A549 (cell line): ENCODE data around the gene CRYBA4. TPM values are rescaled to one million over a fixed set of nuclear protein-coding genes. Genes with fewer than 3 reads are reported as not detected.

ENCODE experiments used
- ATAC-seq, 2 experiments: fragments of 200-7000 bp in 1 of 2; fragments of >200 bp in 1 of 2; cut with Nextera tagmentation in 1 of 2; cut with Tn5 transposase in 1 of 2; 3 replicates each; pipeline versions ENCODE4 v1.8.0 to v1.9.1; 2018 to 2020; ENCODE audit warnings: mild to moderate bottlenecking in 1 of 2, moderate library complexity in 1 of 2
- CTCF ChIA-PET: fragments of 300-600 bp; sonication (Branson Sonifier 250); formaldehyde crosslinking; extraction: SDS; loops from one replicate; lab custom pipeline; 2021; ENCODE audit warnings: antibody characterized with exemption, inconsistent platforms; lab: Yijun Ruan, JAX
- POLR2A ChIA-PET: fragments of 350-600 bp; formaldehyde crosslinking; extraction: SDS; loops from one replicate; lab custom pipeline; 2021; ENCODE audit warnings: antibody characterized with exemption, inconsistent platforms; lab: Yijun Ruan, JAX
- DNase-seq, 2 experiments: peaks; one replicate each; pipeline versions ENCODE4 v3.0.0 to v3.0.0-alpha.2; 2011 to 2016; ENCODE audit warnings: low read depth in 1 of 2, low spot score in 1 of 2
- FAIRE-seq: peaks from 2 replicates; lab custom pipeline; 2011; peaks lifted over from hg19 to GRCh38; lab: Jason Lieb, UNC
- H3K27ac ChIP-seq, 2 experiments: fragments of >200 bp; sonication (Bioruptor Twin); formaldehyde crosslinking; 3 replicates each; pipeline ENCODE4 v1.5.1; 2016 to 2017
- H3K4me1 ChIP-seq: fragments of >200 bp; sonication (Bioruptor Twin); formaldehyde crosslinking; 3 replicates; pipeline ENCODE4 v1.6.1; 2016
- H3K4me2 ChIP-seq: fragments of >200 bp; sonication (Bioruptor Twin); formaldehyde crosslinking; 3 replicates; pipeline ENCODE4 v1.6.1; 2016
- H3K4me3 ChIP-seq: fragments of >200 bp; sonication (Bioruptor Twin); formaldehyde crosslinking; 3 replicates; pipeline ENCODE4 v1.5.1; 2016
- H3K9me3 ChIP-seq: fragments of >200 bp; sonication (Bioruptor Twin); formaldehyde crosslinking; 3 replicates; pipeline ENCODE4 v1.6.1; 2016
- CBX2 ChIP-seq: fragments of 200-600 bp; sonication (generic); IDR thresholded peaks from 2 replicates; pipeline ENCODE4 v1.6.1; 2016; ENCODE audit warnings: low read depth, mild to moderate bottlenecking, borderline replicate concordance
- CBX8 ChIP-seq: fragments of 200-600 bp; sonication (generic); IDR thresholded peaks from 2 replicates; pipeline ENCODE4 v1.6.1; 2016
- CHD2 ChIP-seq: fragments of 150-350 bp; IDR thresholded peaks from 2 replicates; pipeline ENCODE4 v1.6.1; 2014; ENCODE audit warnings: low read length; ENCODE audit not compliant: partially characterized antibody
- EHF ChIP-seq: fragments of 250-450 bp; sonication (Bioruptor Pico); IDR thresholded peaks from 2 replicates; pipeline ENCODE4 v1.5.0; 2020; ENCODE audit warnings: mild to moderate bottlenecking
- FOSL2 ChIP-seq, 2 experiments: fragments of 450-650 bp in 1 of 2; fragments of >200 bp in 1 of 2; sonication (Bioruptor Twin) in 1 of 2; formaldehyde crosslinking; IDR thresholded peaks; 2 replicates each; pipeline versions ENCODE4 v1.5.0 to v1.6.1; 2016 to 2020; ENCODE audit warnings: mild to moderate bottlenecking in 1 of 2, moderate library complexity in 1 of 2
- FOXS1 ChIP-seq: fragments of 250-450 bp; sonication (Bioruptor Pico); IDR thresholded peaks from 2 replicates; pipeline ENCODE4 v1.5.0; 2020; ENCODE audit warnings: mild to moderate bottlenecking, moderate library complexity
- JUN ChIP-seq, 2 experiments: fragments of >200 bp; sonication (Bioruptor Twin); formaldehyde crosslinking; IDR thresholded peaks; 2 replicates in 1 of 2; 3 replicates in 1 of 2; pipeline ENCODE4 v1.6.1; 2016 to 2017
- JUNB ChIP-seq: fragments of >200 bp; sonication (Bioruptor Twin); formaldehyde crosslinking; IDR thresholded peaks from 2 replicates; pipeline ENCODE4 v1.6.1; 2016
- KDM5A ChIP-seq: fragments of 200-600 bp; sonication (generic); IDR thresholded peaks from 2 replicates; pipeline ENCODE4 v1.6.1; 2016; ENCODE audit warnings: antibody characterized with exemption, mild to moderate bottlenecking
- MAX ChIP-seq: IDR thresholded peaks from 2 replicates; pipeline ENCODE4 v1.6.1; 2012
- NFE2L2 ChIP-seq: fragments of 150-350 bp; conservative IDR thresholded peaks from 2 replicates; pipeline ENCODE4 v1.6.1; 2014; ENCODE audit warnings: low read length
- NR3C1 ChIP-seq: fragments of >200 bp; sonication (Bioruptor Twin); formaldehyde crosslinking; IDR thresholded peaks from 3 replicates; pipeline ENCODE4 v1.6.1; 2017
- PBX3 ChIP-seq: IDR thresholded peaks from 2 replicates; pipeline ENCODE4 v1.6.1; 2012
- POLR2AphosphoS2 ChIP-seq: conservative IDR thresholded peaks from 2 replicates; pipeline ENCODE4 v1.6.1; 2012; ENCODE audit warnings: low read length, improper control_type of control experiment, inconsistent platforms
- RCOR1 ChIP-seq: fragments of 150-350 bp; IDR thresholded peaks from 2 replicates; pipeline ENCODE4 v1.6.1; 2014; ENCODE audit warnings: antibody characterized with exemption, low read length, low read depth
- TFCP2L1 ChIP-seq: fragments of 250-450 bp; sonication (Bioruptor Pico); IDR thresholded peaks from 2 replicates; pipeline ENCODE4 v1.5.0; 2021; ENCODE audit warnings: mild to moderate bottlenecking
- ZC3H11A ChIP-seq: fragments of 450-650 bp; IDR thresholded peaks from 2 replicates; pipeline ENCODE4 v1.6.1; 2014; ENCODE audit warnings: antibody characterized with exemption, mild to moderate bottlenecking
- ZFP36 ChIP-seq: fragments of 450-650 bp; IDR thresholded peaks from 2 replicates; pipeline ENCODE4 v1.6.1; 2014; ENCODE audit warnings: borderline replicate concordance; ENCODE audit not compliant: partially characterized antibody
- WGBS: methylation state at CpG from one replicate; pipeline ENCODE4 v1.1.6; 2017; ENCODE audit errors: missing lambda C conversion rate; 5-methylcytosine and 5-hydroxymethylcytosine counted together
- polyA plus RNA-seq, 4 experiments: library from polyadenylated mRNA; depleted of rRNA in 3 of 4; stranded (reverse); fragments of >200 nt; fragmentation: RNase III in 1 of 4; extraction: RNeasy Plus Mini Kit Qiagen cat#74134 plus additional on column Dnase treatment in 1 of 4; gene quantifications; 2 replicates in 3 of 4; 3 replicates in 1 of 4; pipeline ENCODE4 v1.2.3, GENCODE V29; 2011 to 2017
- TF ChIP-seq, protein P1 (sequence below): fragments of 250-450 bp; sonication (Bioruptor Pico); IDR thresholded peaks from 2 replicates; pipeline ENCODE4 v1.5.0; 2021; ENCODE audit warnings: mild to moderate bottlenecking, moderate library complexity, borderline replicate concordance

Gene CRYBA4
- polyA plus RNA-seq, 2 of the 4 experiments (the other 2 are of a cell fraction), result not detected

DNA sequence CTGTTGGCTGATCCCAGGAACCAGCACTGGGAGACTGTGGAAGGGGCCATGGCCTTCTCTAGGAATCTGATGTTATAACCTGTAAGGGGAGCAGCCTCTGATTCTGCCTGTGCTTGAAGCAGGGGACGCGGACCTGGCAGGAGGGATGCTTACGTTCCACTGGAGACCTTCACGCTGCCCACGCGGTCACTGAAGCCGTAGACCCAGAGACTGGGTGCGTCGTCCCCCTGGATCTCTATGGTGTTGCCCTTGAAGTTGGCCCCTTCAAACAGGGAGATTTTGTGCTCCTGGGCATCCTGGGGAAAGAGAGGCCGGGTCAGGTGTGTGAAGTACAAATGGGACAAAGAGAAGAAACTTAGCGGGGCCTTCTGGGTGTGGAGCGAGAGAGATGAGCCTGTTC lies 20.0 kb upstream of the CRYBA4 start:
- no peak for ATAC-seq
- Histone ChIP-seq H3K4me1 (no peaks in the 10 kb centered on the region), H3K4me3 (no peak overlapping the region), H3K9me3 (no peaks in the 10 kb centered on the region), H3K27ac (no peak overlapping the region), H3K4me2 (no peak overlapping the region)
- no peak for FAIRE-seq
- DNase-seq, result no peak
- ChIA-PET CTCF (no interaction called here), POLR2A (no interaction called here)
- 85% methylated on average over 12 of the region's 12 CpGs for WGBS
- no peak for TF ChIP-seq TFCP2L1 (CRISPR knock-in tag)
- no peak for TF ChIP-seq CHD2
- no peak for TF ChIP-seq RCOR1

DNA sequence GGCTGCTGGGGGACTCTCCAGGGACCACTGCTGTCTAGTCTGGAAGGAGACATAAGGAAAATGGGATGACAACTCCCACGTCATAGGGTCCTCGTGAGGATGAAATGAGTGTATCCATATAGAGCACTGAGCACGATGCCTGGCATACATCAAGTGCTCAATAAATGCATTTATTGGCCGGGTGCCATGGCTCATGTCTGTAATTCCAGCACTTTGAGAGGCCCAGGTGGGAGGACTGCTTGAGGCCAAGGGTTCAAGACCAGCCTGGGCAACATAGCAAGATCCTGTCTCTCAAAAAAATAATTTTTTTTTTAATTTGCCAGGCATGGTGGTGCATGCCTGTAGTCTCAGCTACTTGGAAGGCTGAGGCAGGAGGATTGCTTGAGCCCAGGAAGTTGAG lies 19.6 kb upstream of the CRYBA4 start:
- ChIA-PET CTCF (no interaction called here), POLR2A (no interaction called here)
- DNase-seq (no peak), FAIRE-seq (no peak), ATAC-seq (no peak)
- H3K4me1 ChIP-seq, result no peaks in the 10 kb centered on the region
- WGBS, result 56% methylated on average over 4 of the region's 4 CpGs
- H3K4me2 ChIP-seq, result no peak overlapping the region
- no peak for TF ChIP-seq ZC3H11A
- no peak for TF ChIP-seq KDM5A
- no peak for TF ChIP-seq POLR2AphosphoS2
- no peak for TF ChIP-seq CHD2
- TF ChIP-seq EHF (CRISPR knock-in tag), result no peak
- no peak for TF ChIP-seq CBX2
- H3K9me3 ChIP-seq, result no peaks in the 10 kb centered on the region
- H3K27ac ChIP-seq, result no peak overlapping the region
- H3K4me3 ChIP-seq, result no peak overlapping the region

DNA sequence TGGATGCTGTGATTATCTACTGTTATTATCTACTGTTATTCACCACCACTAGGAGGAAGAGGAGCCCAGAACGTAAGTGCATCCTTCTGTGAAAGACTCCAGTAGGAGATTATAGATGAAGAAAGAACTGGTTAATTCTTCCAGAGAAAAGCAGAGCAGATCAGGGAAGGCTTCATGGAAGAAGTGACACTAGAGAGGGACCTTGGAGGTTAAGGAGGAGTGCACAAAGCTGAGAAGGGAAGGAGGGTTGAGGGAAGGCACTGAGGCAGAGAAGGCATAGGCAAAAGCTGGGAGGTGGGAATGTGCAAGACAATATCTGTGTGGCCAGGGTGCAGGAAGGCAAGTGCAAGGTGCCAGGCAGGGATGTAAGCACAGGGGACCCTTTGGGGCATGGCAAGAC lies 17.4 kb upstream of the CRYBA4 start:
- Histone ChIP-seq H3K27ac (no peak overlapping the region), H3K4me1 (no peaks in the 10 kb centered on the region), H3K9me3 (no peaks in the 10 kb centered on the region), H3K4me2 (no peak overlapping the region), H3K4me3 (no peak overlapping the region)
- 90% methylated on average over 1 of the region's 1 CpG for WGBS
- ChIA-PET CTCF (interaction anchor here (0.8 kb wide), 1 partner anchor 10 kb away, joined by 4 read pairs; no protein-coding TSS in a partner anchor), POLR2A (no interaction called here)
- ATAC-seq, result no peak
- TF ChIP-seq ZFP36 (peak; percentile 3), NR3C1 (no peak), EHF (CRISPR knock-in tag) (no peak), JUNB (no peak), JUN (IDR thresholded peaks at IDR 0.05) (no peak)
- FAIRE-seq, result no peak
- no peak for DNase-seq

- no peaks in the 10 kb centered on the region for H3K9me3 ChIP-seq
- CTCF ChIA-PET, result interaction anchor here (0.7 to 1.1 kb wide), 2 partner anchors 10 to 434 kb away, joined by 3 read pairs; no protein-coding TSS in a partner anchor
- POLR2A ChIA-PET, result no interaction called here
Observed at GRCh38 chr22:26606611-26607010, 15.2 kb upstream of the CRYBA4 start.

DNA sequence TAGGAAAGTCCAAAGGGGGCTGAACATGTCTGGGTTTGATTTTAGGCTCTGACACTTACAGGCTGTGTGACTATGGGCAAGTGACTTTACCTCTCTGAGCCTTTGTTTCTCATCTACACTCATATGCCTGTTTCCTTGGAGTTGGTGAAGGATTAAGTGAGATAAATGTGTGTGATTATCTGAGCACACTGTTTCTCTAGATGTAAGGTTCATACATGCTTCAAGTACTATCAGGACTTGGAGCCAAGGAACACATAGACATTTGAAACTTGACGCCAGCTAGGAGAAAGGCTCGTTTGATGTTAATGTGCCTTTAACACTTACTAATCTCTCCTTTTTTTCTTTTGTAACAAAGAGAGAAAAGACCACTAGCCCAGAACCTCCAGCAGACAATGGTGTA lies 13.6 kb upstream of the CRYBA4 start:
- H3K27ac ChIP-seq, result no peak overlapping the region
- H3K4me3 ChIP-seq, result no peak overlapping the region
- H3K4me1 ChIP-seq, result no peaks in the 10 kb centered on the region; the same call in 2 of the 3 replicates
- FAIRE-seq, result no peak
- CTCF ChIA-PET, result no interaction called here
- H3K4me2 ChIP-seq, result no peak overlapping the region
- POLR2A ChIA-PET, result interaction anchor here (0.6 kb wide), 1 partner anchor 26 kb away, joined by 3 read pairs; no protein-coding TSS in a partner anchor
- DNase-seq, result no peak
- ATAC-seq, result no peak
- TF ChIP-seq NR3C1 (no peak), NFE2L2 (no peak), PBX3 (no peak), MAX (no peak), ZFP36 (peak; percentile 44), FOXS1 (CRISPR knock-in tag) (no peak), CBX8 (no peak)
- H3K9me3 ChIP-seq, result no peaks in the 10 kb centered on the region
- 53% methylated on average over 2 of the region's 2 CpGs for WGBS

More at GRCh38 chr22:26606611-26607010, 15.2 kb upstream of the CRYBA4 start:
- no peaks in the 10 kb centered on the region; the same call in 2 of the 3 replicates for H3K4me1 ChIP-seq
- TF ChIP-seq, protein P1, sequence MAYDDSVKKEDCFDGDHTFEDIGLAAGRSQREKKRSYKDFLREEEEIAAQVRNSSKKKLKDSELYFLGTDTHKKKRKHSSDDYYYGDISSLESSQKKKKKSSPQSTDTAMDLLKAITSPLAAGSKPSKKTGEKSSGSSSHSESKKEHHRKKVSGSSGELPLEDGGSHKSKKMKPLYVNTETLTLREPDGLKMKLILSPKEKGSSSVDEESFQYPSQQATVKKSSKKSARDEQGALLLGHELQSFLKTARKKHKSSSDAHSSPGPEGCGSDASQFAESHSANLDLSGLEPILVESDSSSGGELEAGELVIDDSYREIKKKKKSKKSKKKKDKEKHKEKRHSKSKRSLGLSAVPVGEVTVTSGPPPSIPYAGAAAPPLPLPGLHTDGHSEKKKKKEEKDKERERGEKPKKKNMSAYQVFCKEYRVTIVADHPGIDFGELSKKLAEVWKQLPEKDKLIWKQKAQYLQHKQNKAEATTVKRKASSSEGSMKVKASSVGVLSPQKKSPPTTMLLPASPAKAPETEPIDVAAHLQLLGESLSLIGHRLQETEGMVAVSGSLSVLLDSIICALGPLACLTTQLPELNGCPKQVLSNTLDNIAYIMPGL, result no peak
- TF ChIP-seq FOSL2 (IDR thresholded peaks at IDR 0.05) (0 out of 2 replicates have a peak, but pooled peaks have one; percentile 6), FOSL2 (CRISPR knock-in tag; IDR thresholded peaks at IDR 0.05) (peak; percentile 71)
- FAIRE-seq, result no peak
- H3K4me3 ChIP-seq, result no peak overlapping the region
- 41% methylated on average over 4 of the region's 4 CpGs for WGBS
- peak; percentile 23 to 34 for DNase-seq
- H3K4me2 ChIP-seq, result no peak overlapping the region
- no peak overlapping the region for H3K27ac ChIP-seq
- ATAC-seq, result no peak
